Activated naive CD8-positive, alpha-beta T cell treated with anti-CD3 and anti-CD28 coated beads for 36 hours (primary cell): ENCODE data around the gene GLB1L. TPM values are rescaled to one million over a fixed set of nuclear protein-coding genes. Genes with fewer than 3 reads are reported as not detected.

Experiments
- DNase-seq: peaks from one replicate; pipeline ENCODE4 v3.0.0; 2021
- H3K27ac Mint-ChIP-seq: one replicate; pipeline ENCODE4 v1.8.0; 2022; ENCODE audit warnings: mild to moderate bottlenecking, moderate library complexity, mixed read lengths
- H3K27me3 Mint-ChIP-seq: one replicate; pipeline ENCODE4 v1.8.0; 2022; ENCODE audit warnings: mild to moderate bottlenecking, mixed read lengths
- H3K36me3 Mint-ChIP-seq: one replicate; pipeline ENCODE4 v1.8.0; 2021; ENCODE audit warnings: mild to moderate bottlenecking, mixed read lengths
- H3K4me1 Mint-ChIP-seq: one replicate; pipeline ENCODE4 v1.8.0; 2021; ENCODE audit warnings: mixed read lengths
- H3K4me3 Mint-ChIP-seq: one replicate; pipeline ENCODE4 v1.8.0; 2022; ENCODE audit warnings: mild to moderate bottlenecking, moderate library complexity, mixed read lengths
- H3K9me3 Mint-ChIP-seq: one replicate; pipeline ENCODE4 v1.8.0; 2022; ENCODE audit warnings: mixed read lengths
- total RNA-seq, 2 experiments: library from RNA; stranded (reverse); gene quantifications; one replicate each; pipeline ENCODE4 v1.2.3, GENCODE V29; 2021

The GLB1L gene
- total RNA-seq, 2 experiments from 2014 or later: 1.6 to 3.0 TPM

- Mint-ChIP-seq H3K4me1 (peaks cover 20% of the 10 kb centered on the region), H3K4me3 (no peak overlapping the region), H3K27me3 (no peaks in the 10 kb centered on the region), H3K9me3 (no peaks in the 10 kb centered on the region), H3K36me3 (peaks cover 13% of the 10 kb centered on the region), H3K27ac (no peak overlapping the region)
- DNase-seq: no peak
Observed at GRCh38 chr2:219285373-219285735, 40.1 kb upstream of the GLB1L start.

- peaks cover 16% of the 10 kb centered on the region for H3K36me3 Mint-ChIP-seq
- no peak overlapping the region for H3K27ac Mint-ChIP-seq
- H3K4me3 Mint-ChIP-seq: no peak overlapping the region
- no peaks in the 10 kb centered on the region for H3K27me3 Mint-ChIP-seq
- no peaks in the 10 kb centered on the region for H3K9me3 Mint-ChIP-seq
- H3K4me1 Mint-ChIP-seq: peaks cover 26% of the 10 kb centered on the region
- DNase-seq: no peak
Observed at GRCh38 chr2:219284501-219285372, 39.5 kb upstream of the GLB1L start.

DNA sequence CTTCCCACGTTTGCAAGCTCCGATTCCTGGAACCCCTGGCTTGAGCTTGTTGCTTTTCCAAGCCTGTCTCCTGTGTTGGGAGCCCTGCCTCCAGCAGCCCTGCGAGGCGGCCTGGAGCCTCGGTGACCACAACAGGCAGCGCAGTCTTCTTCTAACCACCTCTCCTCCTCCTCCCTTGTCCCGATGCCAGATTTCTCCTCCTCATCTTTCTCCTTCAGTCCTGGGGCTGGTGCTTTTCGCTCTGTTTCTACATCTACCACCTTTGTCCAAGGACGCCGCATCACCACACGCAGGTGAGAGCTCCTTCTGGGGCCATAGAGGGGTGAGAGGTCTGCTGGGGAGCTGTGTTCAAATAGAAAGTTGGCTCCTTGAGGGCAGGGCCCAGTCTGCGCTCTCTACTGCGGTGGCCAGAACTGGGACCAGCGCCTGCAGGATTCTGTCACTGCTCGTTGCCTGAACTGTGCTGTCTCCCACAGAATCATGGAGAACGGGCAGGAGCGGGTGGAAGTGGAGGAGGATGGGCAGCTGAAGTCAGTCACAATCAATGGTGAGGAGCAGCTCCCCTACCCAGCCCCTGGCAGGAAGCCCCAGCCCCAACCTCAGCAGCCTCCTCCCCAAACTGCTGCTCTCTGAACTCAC, 37.8 kb upstream of the GLB1L start:
- Mint-ChIP-seq H3K9me3 (no peaks in the 10 kb centered on the region), H3K4me1 (peaks cover 36% of the 10 kb centered on the region), H3K27ac (no peak overlapping the region), H3K27me3 (no peaks in the 10 kb centered on the region), H3K4me3 (no peak overlapping the region), H3K36me3 (peaks cover 16% of the 10 kb centered on the region)
- DNase-seq: no peak

DNA sequence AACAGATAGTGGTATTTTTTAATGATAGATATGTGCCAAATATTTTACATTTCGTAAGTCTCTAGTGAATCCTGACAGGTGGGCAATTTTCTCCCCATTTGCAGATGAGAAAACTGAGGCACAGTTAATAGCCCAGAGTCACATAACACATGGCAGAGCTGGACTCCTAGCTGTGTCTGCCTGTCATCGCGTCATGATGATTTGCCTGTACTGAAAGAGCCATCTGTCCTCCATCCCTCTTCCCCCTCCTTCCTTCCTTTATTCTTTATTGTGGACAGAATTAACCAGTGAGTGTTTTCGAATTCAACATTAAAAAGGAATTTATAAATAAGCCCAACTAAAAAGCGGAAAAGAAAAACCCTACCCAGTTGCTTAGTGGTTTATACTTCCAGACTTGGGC, 37.1 kb upstream of the GLB1L start:
- Mint-ChIP-seq H3K4me3 (no peak overlapping the region), H3K4me1 (peaks cover 43% of the 10 kb centered on the region), H3K36me3 (peaks cover 16% of the 10 kb centered on the region), H3K9me3 (no peaks in the 10 kb centered on the region), H3K27ac (no peak overlapping the region), H3K27me3 (no peaks in the 10 kb centered on the region)
- DNase-seq: no peak

DNA sequence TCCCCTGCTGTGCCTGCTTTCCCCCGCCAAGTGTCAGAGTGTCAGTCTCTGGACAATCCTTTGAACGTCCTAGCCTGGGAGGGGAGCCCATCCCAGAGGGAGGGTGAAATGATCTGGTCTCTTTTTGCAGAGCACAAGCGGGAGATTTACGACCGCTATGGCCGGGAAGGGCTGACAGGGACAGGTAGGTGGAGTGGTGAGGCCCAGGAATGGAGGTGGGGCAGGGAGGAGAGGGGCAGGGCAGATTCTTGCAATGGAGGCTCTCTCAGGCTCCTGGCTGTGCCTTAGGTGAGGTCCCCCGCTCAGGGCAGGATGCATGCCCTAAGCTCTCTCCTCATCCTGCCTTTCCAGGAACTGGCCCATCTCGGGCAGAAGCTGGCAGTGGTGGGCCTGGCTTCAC, 36.3 kb upstream of the GLB1L start:
- Mint-ChIP-seq H3K27me3 (no peaks in the 10 kb centered on the region), H3K4me3 (no peak overlapping the region), H3K27ac (no peak overlapping the region), H3K4me1 (peaks cover 45% of the 10 kb centered on the region), H3K36me3 (peaks cover 16% of the 10 kb centered on the region), H3K9me3 (no peaks in the 10 kb centered on the region)
- no peak for DNase-seq

- no peaks in the 10 kb centered on the region for H3K9me3 Mint-ChIP-seq
- no peak for DNase-seq
- peaks cover 45% of the 10 kb centered on the region for H3K4me1 Mint-ChIP-seq
- peaks cover 16% of the 10 kb centered on the region for H3K36me3 Mint-ChIP-seq
- no peaks in the 10 kb centered on the region for H3K27me3 Mint-ChIP-seq
- peak overlapping the region; percentile 91 for H3K4me3 Mint-ChIP-seq
- H3K27ac Mint-ChIP-seq: peak overlapping the region; percentile 57
Observed at GRCh38 chr2:219280651-219281050, 35.4 kb upstream of the GLB1L start.

DNA sequence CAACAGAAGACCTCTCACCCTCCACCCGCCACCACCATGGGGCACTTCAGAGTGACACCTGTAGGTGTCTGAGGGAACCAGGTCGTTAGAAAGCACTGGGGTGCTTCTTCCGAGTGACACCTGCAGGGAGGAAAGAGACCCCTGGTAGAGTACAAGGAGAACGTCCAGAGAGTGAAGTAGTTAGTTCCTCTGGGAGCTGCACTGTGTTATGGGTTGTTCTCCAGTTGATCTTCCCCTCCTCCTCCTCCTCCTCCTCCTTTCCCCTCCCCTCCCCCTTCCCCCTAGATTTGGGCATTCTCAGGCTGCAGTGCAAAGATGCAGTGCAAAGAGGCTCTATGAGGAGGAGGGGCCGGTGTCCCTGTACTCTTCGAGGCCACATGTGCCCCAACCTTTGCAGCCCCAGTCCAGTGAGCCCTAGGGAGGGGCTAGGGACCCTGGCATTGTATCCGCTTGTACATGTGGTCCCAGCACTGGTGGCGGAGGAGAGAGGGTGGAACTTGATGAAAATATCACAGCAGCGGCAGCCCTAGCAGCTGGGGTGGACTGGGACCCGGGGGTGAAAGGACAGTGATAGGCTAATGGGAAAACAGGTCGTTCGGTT, 34.8 kb upstream of the GLB1L start:
- Mint-ChIP-seq H3K36me3 (peaks cover 16% of the 10 kb centered on the region), H3K4me3 (peak overlapping the region; percentile 91), H3K27me3 (no peaks in the 10 kb centered on the region), H3K27ac (peak overlapping the region; percentile 97), H3K9me3 (no peaks in the 10 kb centered on the region), H3K4me1 (peaks cover 43% of the 10 kb centered on the region)
- no peak for DNase-seq

DNA sequence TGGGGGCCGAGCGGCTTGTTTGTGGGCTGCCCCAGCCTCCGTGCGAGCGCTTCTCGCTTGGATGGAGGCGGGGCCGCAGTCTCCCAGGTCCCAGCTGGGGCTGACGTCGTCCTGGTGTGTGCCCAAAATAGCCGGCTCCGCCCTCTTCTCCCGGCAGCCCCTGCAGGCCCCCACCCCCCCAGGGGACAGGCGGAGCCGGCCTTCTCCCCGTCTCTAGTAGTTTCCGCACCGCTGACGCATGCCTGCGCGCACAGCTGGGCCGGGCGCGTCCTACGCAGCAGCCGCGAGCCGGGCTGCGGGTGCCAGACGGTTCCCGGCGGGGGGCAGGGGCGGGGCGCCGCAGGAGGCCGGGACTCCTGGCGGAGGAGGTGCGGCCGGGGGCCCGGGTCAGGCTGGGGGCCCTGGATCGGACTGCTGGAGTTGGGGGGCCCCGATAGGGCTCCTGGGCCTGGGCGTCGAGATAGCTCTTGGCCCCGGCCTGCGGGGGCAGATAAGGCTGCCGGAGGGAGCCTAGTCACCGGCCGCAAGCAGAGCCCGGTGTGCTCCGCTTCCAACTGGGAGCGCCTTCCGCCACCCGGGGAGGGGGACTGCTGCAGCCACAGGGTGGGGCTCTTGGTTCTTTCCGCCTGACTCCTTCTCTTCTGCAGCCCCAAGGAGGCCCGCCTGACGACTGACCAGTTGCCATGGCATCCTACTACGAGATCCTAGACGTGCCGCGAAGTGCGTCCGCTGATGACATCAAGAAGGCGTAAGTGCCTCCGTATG, 34.1 kb upstream of the GLB1L start, which contains the start of gene DNAJB2:
DNAJB2 (plus strand) TSS at position 216 of the 765 bp plus-strand sequence; CDS start at position 684, 468 bp downstream.
- DNase-seq: peak; percentile 100
- Mint-ChIP-seq H3K4me1 (peaks cover 43% of the 10 kb centered on the region), H3K36me3 (peaks cover 16% of the 10 kb centered on the region), H3K4me3 (peak within 1 kb of the TSS; percentile 91), H3K9me3 (no peaks in the 10 kb centered on the region), H3K27ac (peak within 1 kb of the TSS; percentile 97), H3K27me3 (no peaks in the 10 kb centered on the region)

DNA sequence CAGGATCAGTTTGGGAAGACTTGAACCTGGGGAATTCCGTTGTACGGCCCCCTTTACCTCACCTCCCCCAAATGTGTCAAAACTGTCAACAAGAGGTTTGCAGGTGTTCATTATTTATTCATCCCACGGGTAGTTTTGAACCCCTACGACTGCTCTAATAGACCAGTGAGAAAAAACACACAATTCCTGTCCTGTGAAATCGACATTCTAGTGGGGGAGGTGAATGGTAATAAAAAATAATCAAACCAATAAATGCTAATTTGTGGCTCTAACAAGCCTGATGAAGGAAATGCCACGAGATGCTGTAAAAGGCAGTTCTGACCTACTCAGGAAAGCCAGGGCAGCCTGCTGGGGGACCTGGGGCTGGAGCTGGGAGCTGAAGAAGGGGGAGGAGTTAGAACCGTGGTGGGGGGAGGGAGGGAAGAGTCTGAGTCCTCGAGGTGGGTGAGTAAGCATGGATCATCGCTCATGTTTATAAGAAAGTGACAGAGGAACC, 33.5 kb upstream of the GLB1L start:
- H3K27me3 Mint-ChIP-seq: no peaks in the 10 kb centered on the region
- H3K36me3 Mint-ChIP-seq: peaks cover 15% of the 10 kb centered on the region
- H3K4me1 Mint-ChIP-seq: peaks cover 43% of the 10 kb centered on the region
- no peak for DNase-seq
- H3K27ac Mint-ChIP-seq: peak overlapping the region; percentile 92
- peak overlapping the region; percentile 78 for H3K4me3 Mint-ChIP-seq
- no peaks in the 10 kb centered on the region for H3K9me3 Mint-ChIP-seq

DNA sequence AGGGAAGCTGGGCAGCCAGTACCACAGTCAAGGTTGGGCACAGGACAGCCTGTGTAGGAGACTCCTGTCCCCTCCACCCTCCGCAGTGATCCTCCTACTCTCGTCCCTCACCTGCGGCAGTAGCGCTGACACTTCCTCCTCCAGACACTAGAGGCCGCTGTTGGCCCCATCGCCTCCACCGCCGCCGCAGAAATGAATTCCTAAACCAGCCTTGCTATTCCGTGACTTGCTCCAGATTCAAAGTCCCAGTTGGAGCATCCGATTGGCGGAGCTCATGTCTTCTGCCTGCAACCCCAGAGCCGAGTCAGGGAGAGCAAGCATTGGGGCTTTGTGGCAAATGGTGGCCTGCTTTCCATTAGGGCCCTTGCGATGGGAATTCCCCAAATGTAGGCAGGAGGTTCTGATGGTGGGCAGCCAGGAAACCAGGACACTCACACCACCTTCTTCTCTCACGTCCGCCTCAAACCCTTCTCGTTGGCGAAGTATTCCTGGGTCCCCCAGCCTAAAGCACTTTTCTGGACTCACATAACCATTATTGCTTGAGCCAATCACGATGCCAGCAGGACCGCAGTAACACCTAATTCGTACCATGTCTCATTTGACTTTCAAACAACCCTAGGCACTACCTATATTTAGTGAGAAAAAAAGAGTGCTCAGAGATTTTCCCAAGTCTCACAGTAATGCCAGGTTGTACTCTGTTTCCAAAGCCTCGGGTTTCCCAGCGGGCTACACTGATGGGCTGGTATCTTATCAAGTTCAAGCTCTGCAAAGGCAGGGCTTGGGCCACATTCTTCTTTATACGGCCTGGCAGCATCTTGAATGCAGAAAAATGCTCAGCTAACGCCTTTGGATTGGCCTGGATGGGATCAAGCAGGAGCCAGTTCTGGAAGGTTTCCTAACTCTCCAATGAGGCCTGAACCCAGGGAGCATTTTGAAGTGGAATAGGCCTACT, 32.7 kb upstream of the GLB1L start:
- H3K9me3 Mint-ChIP-seq: no peaks in the 10 kb centered on the region
- peaks cover 12% of the 10 kb centered on the region for H3K36me3 Mint-ChIP-seq
- peak overlapping the region; percentile 92 for H3K27ac Mint-ChIP-seq
- peak; percentile 74 for DNase-seq
- peaks cover 43% of the 10 kb centered on the region for H3K4me1 Mint-ChIP-seq
- H3K4me3 Mint-ChIP-seq: peak overlapping the region; percentile 78
- no peaks in the 10 kb centered on the region for H3K27me3 Mint-ChIP-seq

DNA sequence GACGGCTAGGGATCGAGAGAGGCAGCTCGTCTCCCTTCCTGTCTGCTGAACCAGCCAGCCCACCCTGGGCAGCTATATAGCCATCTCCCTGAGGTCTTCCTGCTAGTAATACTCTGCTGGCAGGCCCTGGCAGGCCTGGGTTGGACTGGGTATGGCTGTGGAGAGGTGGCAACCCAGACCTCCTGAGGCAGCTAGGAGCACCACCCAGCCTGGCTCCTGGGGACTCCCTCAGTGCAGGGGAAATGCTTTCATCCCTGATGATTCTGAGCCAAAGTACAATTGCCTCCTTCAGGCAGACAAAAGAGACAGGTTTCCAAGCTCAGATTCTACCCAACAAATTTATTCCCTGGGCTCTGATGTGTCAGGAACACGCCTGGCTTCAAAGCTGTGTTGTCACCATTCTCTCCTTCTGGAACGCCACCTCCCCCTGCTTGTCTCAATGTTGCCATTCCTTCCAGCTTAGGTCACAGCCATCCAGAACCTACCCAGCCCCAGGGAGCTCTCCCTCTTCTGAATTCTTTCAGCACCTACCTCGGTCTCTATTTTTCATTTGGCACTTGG, 29.2 kb upstream of the GLB1L start:
- no peak overlapping the region for H3K27ac Mint-ChIP-seq
- peaks cover 19% of the 10 kb centered on the region for H3K4me1 Mint-ChIP-seq
- no peaks in the 10 kb centered on the region for H3K9me3 Mint-ChIP-seq
- no peak overlapping the region for H3K4me3 Mint-ChIP-seq
- DNase-seq: no peak
- H3K27me3 Mint-ChIP-seq: no peaks in the 10 kb centered on the region
- no peaks in the 10 kb centered on the region for H3K36me3 Mint-ChIP-seq

GRCh38 chr2:219273937-219274336, 28.7 kb upstream of the GLB1L start:
- H3K27ac Mint-ChIP-seq: no peak overlapping the region
- peaks cover 19% of the 10 kb centered on the region for H3K4me1 Mint-ChIP-seq
- H3K27me3 Mint-ChIP-seq: no peaks in the 10 kb centered on the region
- H3K36me3 Mint-ChIP-seq: no peaks in the 10 kb centered on the region
- DNase-seq: no peak
- no peak overlapping the region for H3K4me3 Mint-ChIP-seq
- H3K9me3 Mint-ChIP-seq: no peaks in the 10 kb centered on the region

DNA sequence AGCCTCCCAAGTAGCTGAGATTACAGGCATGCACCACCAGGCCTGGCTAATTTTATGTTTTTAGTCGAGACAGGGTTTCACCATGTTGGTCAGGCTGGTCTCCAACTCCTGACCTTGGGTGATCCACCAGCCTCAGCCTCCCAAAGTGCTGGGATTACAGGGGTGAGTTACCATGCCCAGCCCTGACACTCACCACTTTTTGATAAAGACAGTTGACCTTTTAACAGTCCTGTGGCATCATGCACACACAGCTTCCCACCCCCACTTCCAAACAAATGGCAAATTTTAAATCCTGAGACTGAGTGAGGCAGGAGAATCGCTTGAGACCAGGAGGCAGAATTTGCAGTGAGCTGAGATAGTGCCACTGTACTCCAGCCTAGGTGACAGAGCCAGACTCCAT, 27.8 kb upstream of the GLB1L start:
- no peak overlapping the region for H3K4me3 Mint-ChIP-seq
- DNase-seq: no peak
- no peaks in the 10 kb centered on the region for H3K9me3 Mint-ChIP-seq
- no peak overlapping the region for H3K27ac Mint-ChIP-seq
- H3K27me3 Mint-ChIP-seq: no peaks in the 10 kb centered on the region
- no peaks in the 10 kb centered on the region for H3K36me3 Mint-ChIP-seq
- H3K4me1 Mint-ChIP-seq: peaks cover 9% of the 10 kb centered on the region
